Measurements from ENCODE around the gene DCDC1.

The DCDC1 gene

DNA sequence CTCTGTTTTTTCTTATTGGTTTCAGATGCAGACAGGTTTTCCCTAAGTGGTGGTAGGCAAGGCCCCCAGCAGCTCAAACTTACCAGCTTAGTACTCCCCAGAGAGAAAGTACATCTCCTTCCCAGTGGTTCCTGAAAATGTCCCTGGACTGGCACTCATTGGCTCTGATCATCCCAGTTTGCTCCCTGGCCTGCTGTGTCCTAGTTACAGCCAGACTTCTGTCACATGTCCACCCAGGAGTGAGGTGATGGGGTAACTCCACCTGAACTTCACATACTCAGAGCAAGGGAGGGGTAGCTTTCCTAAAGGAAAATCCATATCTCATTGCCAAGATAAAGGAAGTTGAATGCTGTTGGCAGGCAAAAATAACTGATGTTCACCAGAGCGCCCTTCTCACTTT lies 546.4 kb downstream of the DCDC1 start:
- DNase-seq, result no peak

DNA sequence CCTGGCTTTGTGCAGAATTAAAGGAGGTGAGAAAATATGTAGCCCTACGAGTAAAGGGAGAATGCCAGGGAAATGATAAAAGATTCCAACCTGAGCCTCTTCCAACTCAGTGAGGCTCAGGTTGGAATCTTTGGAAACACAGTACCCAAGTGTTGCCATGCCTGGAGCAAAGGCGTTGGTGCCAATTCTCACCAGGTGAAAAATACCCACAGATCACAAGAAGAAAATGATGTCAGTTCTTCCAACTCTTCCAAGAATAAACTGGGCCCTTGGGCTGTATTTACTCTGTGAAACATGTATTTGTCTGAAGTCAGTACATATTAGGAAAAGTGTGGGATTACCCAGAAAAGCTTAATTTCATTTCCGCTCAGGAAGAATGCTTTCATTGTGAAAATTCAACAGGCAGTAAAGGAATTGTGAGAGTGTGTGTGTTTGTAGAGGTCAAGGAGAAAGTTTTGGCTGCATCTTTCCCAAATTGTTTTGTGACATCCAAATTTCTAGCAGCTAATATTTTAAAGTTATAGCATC lies 548.0 kb downstream of the DCDC1 start:
- no peak for DNase-seq

DNA sequence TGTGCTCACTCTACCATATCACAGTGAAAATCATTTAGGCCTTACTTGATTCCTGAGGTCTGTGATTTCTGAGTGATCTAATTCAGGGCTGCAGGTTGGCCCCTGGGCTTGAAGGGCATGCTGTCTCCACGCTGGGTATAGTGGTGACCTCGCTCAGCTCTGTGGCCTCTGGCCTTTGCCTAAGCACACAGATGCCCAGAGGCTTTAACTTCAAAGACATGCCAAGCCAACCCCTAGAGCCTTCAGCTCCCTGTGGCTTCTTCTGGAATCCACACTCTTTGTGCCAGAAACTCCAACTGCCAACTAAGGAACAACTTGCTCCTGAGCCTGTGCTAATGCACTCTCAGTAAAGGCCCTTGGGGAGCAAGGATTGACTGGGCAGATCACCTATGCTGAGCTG lies 550.8 kb downstream of the DCDC1 start:
- no peak for DNase-seq

DNA sequence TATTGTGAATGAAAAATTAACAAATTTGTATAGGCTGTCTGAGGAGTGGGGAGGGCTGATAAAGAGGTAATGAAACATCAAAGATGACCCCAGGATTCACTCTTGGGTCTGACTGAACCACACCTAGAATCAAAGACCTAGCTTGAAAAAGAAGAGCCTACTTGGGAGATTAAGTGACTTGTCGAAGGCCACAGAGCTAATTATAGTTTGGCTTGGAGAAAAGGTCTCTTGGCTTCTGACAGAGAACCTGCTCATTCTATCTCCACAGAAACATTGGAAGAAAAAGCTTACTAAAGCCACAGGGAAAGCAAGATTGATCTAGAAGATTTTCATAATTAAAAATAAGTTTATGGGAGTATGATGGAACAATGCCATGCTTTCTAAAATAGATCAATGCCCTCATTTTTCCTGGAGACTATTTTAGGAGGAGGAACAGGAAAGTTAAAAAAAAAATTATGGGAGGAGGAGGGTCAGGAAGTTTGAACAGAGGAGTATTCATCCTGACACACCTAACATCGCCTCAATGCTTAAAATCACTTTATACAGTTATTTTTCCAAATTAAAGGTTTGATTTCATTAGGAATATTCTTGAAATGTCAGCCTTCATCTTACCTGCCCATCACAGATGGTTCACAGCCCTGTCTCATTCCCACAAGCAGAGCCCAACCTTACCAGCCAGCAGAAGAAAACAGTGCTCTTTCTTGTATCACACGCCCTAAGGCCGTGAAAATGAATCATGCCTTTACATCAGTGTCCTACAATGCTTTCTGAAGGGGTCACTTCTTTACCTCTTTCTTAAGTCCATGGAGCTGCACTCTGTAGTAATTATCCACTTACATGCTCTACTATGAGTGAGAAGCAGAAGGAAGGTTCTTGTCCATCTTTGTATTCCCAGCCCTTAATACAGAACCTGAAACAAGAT lies 552.3 kb downstream of the DCDC1 start:
- DNase-seq, result no peak

DNA sequence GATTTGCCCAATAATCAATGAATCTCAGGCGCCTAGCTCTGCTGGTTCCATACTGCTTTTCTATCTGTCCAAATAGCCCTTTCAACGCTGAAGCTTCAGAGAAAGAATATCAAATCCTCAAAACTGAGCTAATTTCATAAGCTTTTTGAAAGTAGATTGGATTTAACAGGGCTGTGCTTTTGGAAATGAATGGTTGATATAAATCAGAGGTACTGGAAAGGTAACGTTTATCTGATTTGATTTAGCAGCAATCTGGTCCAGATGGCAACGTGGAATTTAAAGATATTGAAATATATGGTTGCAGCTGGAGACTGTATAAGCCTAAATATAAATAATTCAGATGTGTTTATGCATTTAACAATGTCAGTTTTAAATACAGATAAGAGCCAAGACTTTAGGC lies 553.9 kb downstream of the DCDC1 start:
- no peak for DNase-seq

DNA sequence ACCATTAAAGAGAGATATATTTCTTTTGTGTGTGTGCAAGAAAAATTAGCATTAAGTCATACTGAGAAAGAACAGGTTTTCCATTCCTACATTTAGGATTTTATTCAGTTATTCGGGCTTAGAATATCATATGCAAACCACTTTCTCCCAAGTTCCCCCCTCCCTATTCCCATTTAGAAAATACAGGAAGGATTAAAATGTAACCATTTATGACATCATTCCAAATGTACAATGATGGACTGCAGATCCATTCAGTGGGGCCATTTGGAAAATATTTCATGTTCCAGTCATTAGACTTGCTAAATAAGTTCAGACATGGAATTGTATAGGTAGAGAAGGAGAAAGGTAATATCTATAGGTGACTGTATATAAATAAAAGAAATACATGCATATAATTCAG lies 554.8 kb downstream of the DCDC1 start:
- DNase-seq, result no peak

All from GDM1 (cell line).